GM12878 (cell line): Measurements from ENCODE around the gene PDZRN4. TPM values are rescaled to one million over a fixed set of nuclear protein-coding genes. Genes with fewer than 3 reads are reported as not detected.

ENCODE experiments used
- ATAC-seq: fragments of 200-7000 bp; cut with Tn5 transposase; 3 replicates; pipeline ENCODE4 v1.9.1; 2020; ENCODE audit warnings: mild to moderate bottlenecking, moderate library complexity
- BruUV-seq: library from RNA; stranded (reverse); fragments of 400-500 nt; replicated peaks from 2 replicates; lab custom pipeline; 2021; lab: Mats Ljungman, UMichigan
- CTCF ChIA-PET: fragments of 300-600 bp; sonication (Branson Sonifier 250); formaldehyde crosslinking; extraction: SDS; loops from one replicate; lab custom pipeline; 2021; ENCODE audit warnings: inconsistent platforms; lab: Yijun Ruan, JAX
- POLR2A ChIA-PET: fragments of 350-600 bp; formaldehyde crosslinking; extraction: SDS; loops from one replicate; lab custom pipeline; 2021; ENCODE audit warnings: inconsistent platforms; lab: Charles Lee
- RAD21 ChIA-PET: fragments of 300-600 bp; sonication (Branson Sonifier 250); formaldehyde crosslinking; loops from one replicate; lab custom pipeline; 2023; ENCODE audit warnings: antibody characterized with exemption; ENCODE audit not compliant: unreplicated experiment; lab: Charles Lee
- SMC1A ChIA-PET: fragments of 300-600 bp; sonication (Branson Sonifier 250); formaldehyde crosslinking; loops from one replicate; lab custom pipeline; 2023; ENCODE audit not compliant: unreplicated experiment, uncharacterized antibody; lab: Charles Lee
- DNase-seq: peaks from one replicate; pipeline ENCODE4 v3.0.0-alpha.2; 2011; ENCODE audit warnings: low read depth, low spot score
- FAIRE-seq: peaks from 3 replicates; lab custom pipeline; 2011; peaks lifted over from hg19 to GRCh38; lab: Jason Lieb, UNC
- H2AFZ ChIP-seq: 2 replicates; pipeline ENCODE4 v1.6.0; 2011; ENCODE audit warnings: low read depth, low read length, control low read depth; ENCODE audit not compliant: control insufficient read depth
- H3K27ac ChIP-seq: 2 replicates; pipeline ENCODE4 v1.5.1; 2011; ENCODE audit warnings: control low read depth; ENCODE audit not compliant: control insufficient read depth, insufficient read depth
- H3K27me3 ChIP-seq, 2 experiments: replicated peaks in 1 of 2; 2 replicates each; pipeline versions ENCODE4 v1.6.0 to v1.6.1; 2011; ENCODE audit warnings: low read length in 1 of 2; ENCODE audit not compliant: control insufficient read depth in 2 of 2, insufficient read depth in 2 of 2
- H3K36me3 ChIP-seq, 2 experiments: 2 replicates each; pipeline ENCODE4 v1.5.1; 2011; ENCODE audit warnings: low read length in 1 of 2; ENCODE audit not compliant: control insufficient read depth in 2 of 2, insufficient read depth in 2 of 2
- H3K4me1 ChIP-seq: 2 replicates; pipeline ENCODE4 v1.6.1; 2011; ENCODE audit warnings: mild to moderate bottlenecking, low read length, moderate library complexity, mixed read lengths; ENCODE audit not compliant: control insufficient read depth, insufficient read depth
- H3K4me2 ChIP-seq: 2 replicates; pipeline ENCODE4 v1.6.0; 2011; ENCODE audit warnings: control low read depth; ENCODE audit not compliant: control insufficient read depth, insufficient read depth
- H3K4me3 ChIP-seq: fragments of 200-600 bp; sonication (generic); 2 replicates; pipeline ENCODE4 v1.5.1; 2016
- H3K79me2 ChIP-seq: 2 replicates; pipeline ENCODE4 v1.6.0; 2011; ENCODE audit warnings: low read length; ENCODE audit not compliant: control insufficient read depth, insufficient read depth
- H3K9ac ChIP-seq: 2 replicates; pipeline ENCODE4 v1.8.0; 2011; ENCODE audit warnings: low read length, control low read depth, mixed read lengths; ENCODE audit not compliant: control insufficient read depth, insufficient read depth
- H3K9me3 ChIP-seq: replicated peaks from 3 replicates; pipeline ENCODE4 v1.5.1; 2011; ENCODE audit warnings: mild to moderate bottlenecking, low read length; ENCODE audit not compliant: control insufficient read depth, insufficient read depth
- H4K20me1 ChIP-seq: 2 replicates; pipeline ENCODE4 v1.6.0; 2011; ENCODE audit not compliant: control insufficient read depth, insufficient read depth
- BHLHE40 ChIP-seq, 2 experiments: fragments of 450-650 bp in 1 of 2; IDR thresholded peaks; 2 replicates each; pipeline ENCODE4 v1.6.1; 2011 to 2017; ENCODE audit warnings: low read depth in 2 of 2, borderline replicate concordance in 1 of 2, improper control_type of control experiment in 1 of 2, low read length in 1 of 2, mild to moderate bottlenecking in 1 of 2
- BRCA1 ChIP-seq: IDR thresholded peaks from 2 replicates; pipeline ENCODE4 v1.6.1; 2011; ENCODE audit warnings: low read depth, low read length, improper control_type of control experiment
- CHD2 ChIP-seq: IDR thresholded peaks from 2 replicates; pipeline ENCODE4 v1.6.1; 2011; ENCODE audit warnings: low read depth, low read length, improper control_type of control experiment, borderline replicate concordance
- HCFC1 ChIP-seq: fragments of 150-350 bp; IDR thresholded peaks from 2 replicates; pipeline ENCODE4 v1.6.1; 2014; ENCODE audit warnings: low read length
- IKZF1 ChIP-seq: fragments of 450-650 bp; conservative IDR thresholded peaks from 2 replicates; pipeline ENCODE4 v1.6.1; 2017; ENCODE audit warnings: antibody characterized with exemption, mild to moderate bottlenecking
- JUNB ChIP-seq: IDR thresholded peaks from 2 replicates; pipeline ENCODE4 v1.6.1; 2016; ENCODE audit warnings: antibody characterized with exemption, mild to moderate bottlenecking
- MTA2 ChIP-seq: fragments of 450-650 bp; IDR thresholded peaks from 2 replicates; pipeline ENCODE4 v1.6.1; 2016; ENCODE audit warnings: low read depth, mild to moderate bottlenecking, moderate library complexity
- NFIC ChIP-seq: IDR thresholded peaks from 2 replicates; pipeline ENCODE4 v1.6.1; 2012; ENCODE audit warnings: low read depth, mild to moderate bottlenecking, inconsistent platforms, low read length, moderate library complexity
- NR2F1 ChIP-seq: fragments of 450-650 bp; conservative IDR thresholded peaks from 2 replicates; pipeline ENCODE4 v1.6.1; 2017; ENCODE audit warnings: mild to moderate bottlenecking
- PML ChIP-seq: IDR thresholded peaks from 2 replicates; pipeline ENCODE4 v1.6.1; 2012; ENCODE audit warnings: low read length, inconsistent platforms
- RAD51 ChIP-seq: fragments of 450-650 bp; IDR thresholded peaks from 2 replicates; pipeline ENCODE4 v1.6.1; 2016; ENCODE audit warnings: moderate library complexity, mild to moderate bottlenecking, inconsistent platforms
- TAF1 ChIP-seq: IDR thresholded peaks from 2 replicates; pipeline ENCODE4 v1.6.1; 2011; ENCODE audit warnings: mild to moderate bottlenecking, low read depth, low read length, borderline replicate concordance
- TCF7 ChIP-seq: IDR thresholded peaks from 2 replicates; pipeline ENCODE4 v1.6.1; 2014; ENCODE audit warnings: antibody characterized with exemption, borderline replicate concordance
- ZSCAN29 ChIP-seq: fragments of 450-650 bp; IDR thresholded peaks from 2 replicates; pipeline ENCODE4 v1.6.1; 2017; ENCODE audit warnings: mild to moderate bottlenecking, moderate library complexity
- WGBS: methylation state at CpG from one replicate; pipeline ENCODE4 v1.1.6; 2016; ENCODE audit warnings: low lambda C conversion rate; ENCODE audit not compliant: insufficient replicate concordance, insufficient coverage; ENCODE audit errors: missing lambda C conversion rate; 5-methylcytosine and 5-hydroxymethylcytosine counted together
- in situ Hi-C: fragments of 300-500 bp; cut with MboI; formaldehyde crosslinking; loops from 9 replicates; pipeline ENCODE4 v1.14.3; 2018; ENCODE audit warnings: mixed read lengths
- intact Hi-C: fragments of 100-400 bp; cut with micrococcal nuclease; formaldehyde crosslinking; loops from one replicate; pipeline ENCODE4 v1.14.2; 2022; ENCODE audit not compliant: unreplicated experiment
- polyA plus RNA-seq, 11 experiments: library from polyadenylated mRNA; depleted of rRNA in 4 of 11; unstranded in 6 of 11; stranded (reverse) in 5 of 11; fragments of >200 nt; fragmentation: Nextera tagmentation in 4 of 11; fragmentation: Illumina TruSeq in 1 of 11; extraction: Ambion mirVana in 4 of 11; extraction: Trizol in 1 of 11; gene quantifications; 1 replicate in 1 of 11; 2 replicates in 10 of 11; pipeline versions ENCODE4 v1.2.1 to v1.2.3, GENCODE V29; 2011 to 2016; ENCODE audit warnings: inconsistent platforms in 2 of 11, missing spikeins in 2 of 11, low read depth in 1 of 11
- total RNA-seq, 4 experiments: library from RNA; depleted of rRNA in 3 of 4; stranded (reverse); fragments of >200 nt in 3 of 4; fragmentation: Illumina TruSeq in 1 of 4; extraction: Trizol in 1 of 4; gene quantifications; 2 replicates each; pipeline versions ENCODE4 v1.2.1 to v1.2.3, GENCODE V29; 2013 to 2021
- TF ChIP-seq, protein P1 (sequence below): fragments of 450-650 bp; IDR thresholded peaks from 2 replicates; pipeline ENCODE4 v1.6.1; 2016; ENCODE audit warnings: mild to moderate bottlenecking, moderate library complexity, borderline replicate concordance
- TF ChIP-seq, protein P2 (sequence below): fragments of 450-650 bp; IDR thresholded peaks from 2 replicates; pipeline ENCODE4 v1.6.1; 2017; ENCODE audit warnings: low read depth, mild to moderate bottlenecking, moderate library complexity
- TF ChIP-seq, protein P3 (sequence below): IDR thresholded peaks from 2 replicates; pipeline ENCODE4 v1.6.1; 2012; ENCODE audit warnings: low read length, inconsistent platforms

The PDZRN4 gene
- total and polyA plus RNA-seq, 10 of the 15 experiments (the other 5 are each of a cell fraction or from before 2014, with no cell fraction given) = 0.03 TPM; not detected in 9

DNA sequence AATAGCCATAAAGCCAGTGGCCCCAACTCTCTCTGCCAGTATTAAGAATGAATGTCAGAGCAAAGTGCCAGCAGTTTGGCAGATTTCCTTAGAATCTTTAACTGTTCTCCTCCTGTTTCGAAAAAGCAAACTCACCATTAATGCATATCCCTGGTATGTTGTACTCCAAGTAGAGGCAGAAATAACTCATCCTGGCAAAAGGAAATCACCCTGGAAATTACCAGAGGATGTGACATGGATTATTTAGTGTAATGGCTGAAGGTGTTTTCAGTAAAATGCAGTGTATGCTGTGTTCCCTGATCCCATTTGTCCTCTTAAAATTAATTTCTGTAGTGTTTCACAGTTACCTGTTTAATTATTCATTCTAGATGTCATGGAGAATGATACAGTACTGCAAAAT is 105.3 kb downstream of the PDZRN4 start (continued):
- TF ChIP-seq BHLHE40 (IDR thresholded peaks at IDR 0.05; ENCODE audit: borderline replicate concordance in 1 of 2, low read depth in 2 of 2, low read length in 1 of 2) = no peak
- no peak for TF ChIP-seq TAF1
- TF ChIP-seq ZSCAN29 = no peak
- no peak for TF ChIP-seq NR2F1

DNA sequence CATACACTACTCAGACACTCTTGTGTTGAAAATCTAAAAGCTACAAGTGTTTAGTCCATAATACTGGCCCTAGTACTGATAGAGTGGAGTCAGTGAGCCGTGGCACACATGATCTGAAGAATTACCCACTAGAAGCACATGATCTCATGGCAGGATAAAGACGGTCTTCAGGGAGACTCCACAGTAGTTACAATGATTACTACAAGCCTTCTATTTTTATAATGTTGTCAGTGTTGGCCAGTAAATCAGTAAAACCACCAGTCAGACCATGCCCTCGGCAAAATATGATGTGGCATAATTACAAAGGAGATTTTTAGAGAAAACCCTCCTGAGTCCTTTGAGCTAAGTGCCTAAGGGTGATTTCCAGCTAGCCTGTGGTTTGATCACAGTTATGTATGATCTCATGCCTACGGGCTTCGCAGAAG is 114.9 kb downstream of the PDZRN4 start:
- no peak overlapping the region for H2AFZ ChIP-seq
- no peak overlapping the region for H3K9ac ChIP-seq
- BruUV-seq = no TSS peak
- FAIRE-seq = no peak
- no peak overlapping the region for H3K4me3 ChIP-seq
- no peaks in the 10 kb centered on the region for H3K79me2 ChIP-seq
- ChIA-PET SMC1A (interaction anchor here (0.7 to 1.4 kb wide), 6 partner anchors 8 to 24 kb away, joined by 3 to 6 read pairs (median 4); no protein-coding TSS in a partner anchor), POLR2A (interaction anchor here (0.6 kb wide), 2 partner anchors 21 to 80 kb away, joined by 3 read pairs; no protein-coding TSS in a partner anchor), RAD21 (interaction anchor here (1.0 to 1.3 kb wide), 3 partner anchors 9 to 24 kb away, joined by 3 to 7 read pairs (median 4); no protein-coding TSS in a partner anchor), CTCF (interaction anchor here (1.0 to 2.9 kb wide), 2 partner anchors 16 to 25 kb away, joined by 3 to 15 read pairs; no protein-coding TSS in a partner anchor)
- H3K36me3 ChIP-seq = no peaks in the 10 kb centered on the region
- intact Hi-C loops = no loop called here
- WGBS = 10% methylated on average over 5 of the region's 5 CpGs
- ATAC-seq = peak; percentile 90
- H3K27ac ChIP-seq = no peak overlapping the region
- no peaks in the 10 kb centered on the region for H3K9me3 ChIP-seq
- no peaks in the 10 kb centered on the region; a peak in 1 of 4 replicates for H3K27me3 ChIP-seq
- in situ Hi-C loops = no loop called here
- no peaks in the 10 kb centered on the region for H4K20me1 ChIP-seq
- peak; percentile 2 for DNase-seq
- H3K4me1 ChIP-seq = no peaks in the 10 kb centered on the region
- no peak overlapping the region for H3K4me2 ChIP-seq
- TF ChIP-seq NFIC = peak; percentile 70; the same call in 1 of the 2 replicates
- TF ChIP-seq CHD2 = no peak
- no peak for TF ChIP-seq HCFC1
- TF ChIP-seq RAD51 = peak; percentile 62
- TF ChIP-seq IKZF1 = peak; percentile 36; the same call in 1 of the 2 replicates
- TF ChIP-seq MTA2 = 0 out of 2 replicates have a peak, but pooled peaks have one; percentile 33
- TF ChIP-seq, protein P1, sequence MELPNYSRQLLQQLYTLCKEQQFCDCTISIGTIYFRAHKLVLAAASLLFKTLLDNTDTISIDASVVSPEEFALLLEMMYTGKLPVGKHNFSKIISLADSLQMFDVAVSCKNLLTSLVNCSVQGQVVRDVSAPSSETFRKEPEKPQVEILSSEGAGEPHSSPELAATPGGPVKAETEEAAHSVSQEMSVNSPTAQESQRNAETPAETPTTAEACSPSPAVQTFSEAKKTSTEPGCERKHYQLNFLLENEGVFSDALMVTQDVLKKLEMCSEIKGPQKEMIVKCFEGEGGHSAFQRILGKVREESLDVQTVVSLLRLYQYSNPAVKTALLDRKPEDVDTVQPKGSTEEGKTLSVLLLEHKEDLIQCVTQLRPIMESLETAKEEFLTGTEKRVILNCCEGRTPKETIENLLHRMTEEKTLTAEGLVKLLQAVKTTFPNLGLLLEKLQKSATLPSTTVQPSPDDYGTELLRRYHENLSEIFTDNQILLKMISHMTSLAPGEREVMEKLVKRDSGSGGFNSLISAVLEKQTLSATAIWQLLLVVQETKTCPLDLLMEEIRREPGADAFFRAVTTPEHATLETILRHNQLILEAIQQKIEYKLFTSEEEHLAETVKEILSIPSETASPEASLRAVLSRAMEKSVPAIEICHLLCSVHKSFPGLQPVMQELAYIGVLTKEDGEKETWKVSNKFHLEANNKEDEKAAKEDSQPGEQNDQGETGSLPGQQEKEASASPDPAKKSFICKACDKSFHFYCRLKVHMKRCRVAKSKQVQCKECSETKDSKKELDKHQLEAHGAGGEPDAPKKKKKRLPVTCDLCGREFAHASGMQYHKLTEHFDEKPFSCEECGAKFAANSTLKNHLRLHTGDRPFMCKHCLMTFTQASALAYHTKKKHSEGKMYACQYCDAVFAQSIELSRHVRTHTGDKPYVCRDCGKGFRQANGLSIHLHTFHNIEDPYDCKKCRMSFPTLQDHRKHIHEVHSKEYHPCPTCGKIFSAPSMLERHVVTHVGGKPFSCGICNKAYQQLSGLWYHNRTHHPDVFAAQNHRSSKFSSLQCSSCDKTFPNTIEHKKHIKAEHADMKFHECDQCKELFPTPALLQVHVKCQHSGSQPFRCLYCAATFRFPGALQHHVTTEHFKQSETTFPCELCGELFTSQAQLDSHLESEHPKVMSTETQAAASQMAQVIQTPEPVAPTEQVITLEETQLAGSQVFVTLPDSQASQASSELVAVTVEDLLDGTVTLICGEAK = no peak
- TF ChIP-seq, protein P2, sequence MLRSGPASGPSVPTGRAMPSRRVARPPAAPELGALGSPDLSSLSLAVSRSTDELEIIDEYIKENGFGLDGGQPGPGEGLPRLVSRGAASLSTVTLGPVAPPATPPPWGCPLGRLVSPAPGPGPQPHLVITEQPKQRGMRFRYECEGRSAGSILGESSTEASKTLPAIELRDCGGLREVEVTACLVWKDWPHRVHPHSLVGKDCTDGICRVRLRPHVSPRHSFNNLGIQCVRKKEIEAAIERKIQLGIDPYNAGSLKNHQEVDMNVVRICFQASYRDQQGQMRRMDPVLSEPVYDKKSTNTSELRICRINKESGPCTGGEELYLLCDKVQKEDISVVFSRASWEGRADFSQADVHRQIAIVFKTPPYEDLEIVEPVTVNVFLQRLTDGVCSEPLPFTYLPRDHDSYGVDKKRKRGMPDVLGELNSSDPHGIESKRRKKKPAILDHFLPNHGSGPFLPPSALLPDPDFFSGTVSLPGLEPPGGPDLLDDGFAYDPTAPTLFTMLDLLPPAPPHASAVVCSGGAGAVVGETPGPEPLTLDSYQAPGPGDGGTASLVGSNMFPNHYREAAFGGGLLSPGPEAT = peak; percentile 52; the same call in 1 of the 2 replicates
- TF ChIP-seq, protein P3, sequence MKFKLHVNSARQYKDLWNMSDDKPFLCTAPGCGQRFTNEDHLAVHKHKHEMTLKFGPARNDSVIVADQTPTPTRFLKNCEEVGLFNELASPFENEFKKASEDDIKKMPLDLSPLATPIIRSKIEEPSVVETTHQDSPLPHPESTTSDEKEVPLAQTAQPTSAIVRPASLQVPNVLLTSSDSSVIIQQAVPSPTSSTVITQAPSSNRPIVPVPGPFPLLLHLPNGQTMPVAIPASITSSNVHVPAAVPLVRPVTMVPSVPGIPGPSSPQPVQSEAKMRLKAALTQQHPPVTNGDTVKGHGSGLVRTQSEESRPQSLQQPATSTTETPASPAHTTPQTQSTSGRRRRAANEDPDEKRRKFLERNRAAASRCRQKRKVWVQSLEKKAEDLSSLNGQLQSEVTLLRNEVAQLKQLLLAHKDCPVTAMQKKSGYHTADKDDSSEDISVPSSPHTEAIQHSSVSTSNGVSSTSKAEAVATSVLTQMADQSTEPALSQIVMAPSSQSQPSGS = 0 out of 2 replicates have a peak, but pooled peaks have one; percentile 33
- TF ChIP-seq TCF7 = peak; percentile 59; the same call in 1 of the 2 replicates
- TF ChIP-seq BRCA1 = no peak
- TF ChIP-seq PML = no peak
- 0 out of 2 replicates have a peak, but pooled peaks have one; percentile 10 for TF ChIP-seq JUNB
